ENCODE data around the gene GMNN.

GMNN gene

DNA sequence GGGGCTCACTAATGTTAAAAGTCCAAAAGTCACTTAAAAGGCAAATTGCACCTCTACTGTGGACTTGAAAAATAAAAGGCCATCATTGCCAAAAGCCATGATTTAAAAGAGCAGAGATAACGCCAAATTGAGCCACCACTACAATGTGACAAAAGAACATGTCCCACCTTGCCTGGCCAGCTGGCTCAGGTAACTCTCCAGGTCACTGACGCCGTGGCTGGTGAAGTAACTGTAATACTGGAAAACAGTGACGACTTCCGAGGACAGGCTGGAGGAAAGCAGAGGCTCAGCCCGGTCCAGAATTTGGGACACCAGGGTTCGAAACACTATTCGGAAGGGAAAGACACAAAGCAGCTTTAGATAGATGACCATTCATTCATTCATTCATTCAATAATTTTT, 53.2 kb downstream of the GMNN start:
- Histone ChIP-seq H3K9ac (ENCODE audit: low read depth, low read length, poor library complexity, severe bottlenecking) (no peak overlapping the region), H3K9me3 (ENCODE audit: insufficient read depth, low read depth, low read length) (no peaks in the 10 kb centered on the region), H3K36me3 (ENCODE audit: insufficient read depth, low read length) (peaks cover 49% of the 10 kb centered on the region), H3K4me2 (ENCODE audit: low read depth, low read length, poor library complexity, severe bottlenecking) (no peak overlapping the region), H3K4me3 (ENCODE audit: low read length, poor library complexity, severe bottlenecking) (no peak overlapping the region), H3F3A (ENCODE audit: low read depth) (no peaks in the 10 kb centered on the region), H3K27me3 (ENCODE audit: insufficient read depth, low read length, poor library complexity, severe bottlenecking) (no peaks in the 10 kb centered on the region), H4K20me1 (ENCODE audit: insufficient read depth, low read length, poor library complexity, severe bottlenecking) (no peaks in the 10 kb centered on the region), H2AFZ (ENCODE audit: low read length) (no peak overlapping the region), H3K9me2 (replicated peaks; ENCODE audit: low read depth, low read length) (no peaks in the 10 kb centered on the region), H3K4me1 (ENCODE audit: insufficient read depth, low read length, poor library complexity, severe bottlenecking) (no peaks in the 10 kb centered on the region), H3K79me2 (ENCODE audit: insufficient read depth, low read length) (no peaks in the 10 kb centered on the region)
- TF ChIP-seq, protein P1, sequence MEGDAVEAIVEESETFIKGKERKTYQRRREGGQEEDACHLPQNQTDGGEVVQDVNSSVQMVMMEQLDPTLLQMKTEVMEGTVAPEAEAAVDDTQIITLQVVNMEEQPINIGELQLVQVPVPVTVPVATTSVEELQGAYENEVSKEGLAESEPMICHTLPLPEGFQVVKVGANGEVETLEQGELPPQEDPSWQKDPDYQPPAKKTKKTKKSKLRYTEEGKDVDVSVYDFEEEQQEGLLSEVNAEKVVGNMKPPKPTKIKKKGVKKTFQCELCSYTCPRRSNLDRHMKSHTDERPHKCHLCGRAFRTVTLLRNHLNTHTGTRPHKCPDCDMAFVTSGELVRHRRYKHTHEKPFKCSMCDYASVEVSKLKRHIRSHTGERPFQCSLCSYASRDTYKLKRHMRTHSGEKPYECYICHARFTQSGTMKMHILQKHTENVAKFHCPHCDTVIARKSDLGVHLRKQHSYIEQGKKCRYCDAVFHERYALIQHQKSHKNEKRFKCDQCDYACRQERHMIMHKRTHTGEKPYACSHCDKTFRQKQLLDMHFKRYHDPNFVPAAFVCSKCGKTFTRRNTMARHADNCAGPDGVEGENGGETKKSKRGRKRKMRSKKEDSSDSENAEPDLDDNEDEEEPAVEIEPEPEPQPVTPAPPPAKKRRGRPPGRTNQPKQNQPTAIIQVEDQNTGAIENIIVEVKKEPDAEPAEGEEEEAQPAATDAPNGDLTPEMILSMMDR (conservative IDR thresholded peaks at IDR 0.05; ENCODE audit: low read length), result no peak
- no peak for TF ChIP-seq EZH2phosphoT487 (IDR thresholded peaks at IDR 0.05; ENCODE audit: borderline replicate concordance)

GRCh38 chr6:24829657-24830056, 54.9 kb downstream of the GMNN start:
- TF ChIP-seq, protein P1 (conservative IDR thresholded peaks at IDR 0.05; ENCODE audit: low read length), result no peak
- TF ChIP-seq EZH2phosphoT487 (IDR thresholded peaks at IDR 0.05; ENCODE audit: borderline replicate concordance), result no peak
- Histone ChIP-seq H2AFZ (ENCODE audit: low read length) (no peak overlapping the region), H3K79me2 (ENCODE audit: insufficient read depth, low read length) (no peaks in the 10 kb centered on the region), H3K27me3 (ENCODE audit: insufficient read depth, low read length, poor library complexity, severe bottlenecking) (no peaks in the 10 kb centered on the region), H3K9me2 (replicated peaks; ENCODE audit: low read depth, low read length) (no peaks in the 10 kb centered on the region), H3K36me3 (ENCODE audit: insufficient read depth, low read length) (peaks cover 35% of the 10 kb centered on the region; the same call in 1 of the 2 replicates), H4K20me1 (ENCODE audit: insufficient read depth, low read length, poor library complexity, severe bottlenecking) (no peaks in the 10 kb centered on the region), H3K4me3 (ENCODE audit: low read length, poor library complexity, severe bottlenecking) (no peak overlapping the region), H3K9me3 (ENCODE audit: insufficient read depth, low read depth, low read length) (no peaks in the 10 kb centered on the region), H3K4me2 (ENCODE audit: low read depth, low read length, poor library complexity, severe bottlenecking) (no peak overlapping the region), H3K4me1 (ENCODE audit: insufficient read depth, low read length, poor library complexity, severe bottlenecking) (no peaks in the 10 kb centered on the region), H3K9ac (ENCODE audit: low read depth, low read length, poor library complexity, severe bottlenecking) (no peak overlapping the region), H3F3A (ENCODE audit: low read depth) (no peaks in the 10 kb centered on the region)

- Histone ChIP-seq H3K36me3 (ENCODE audit: insufficient read depth, low read length) (peaks cover 27% of the 10 kb centered on the region; the same call in 1 of the 2 replicates), H3F3A (ENCODE audit: low read depth) (no peaks in the 10 kb centered on the region), H3K79me2 (ENCODE audit: insufficient read depth, low read length) (no peaks in the 10 kb centered on the region), H3K27me3 (ENCODE audit: insufficient read depth, low read length, poor library complexity, severe bottlenecking) (no peaks in the 10 kb centered on the region), H3K4me1 (ENCODE audit: insufficient read depth, low read length, poor library complexity, severe bottlenecking) (no peaks in the 10 kb centered on the region), H3K9ac (ENCODE audit: low read depth, low read length, poor library complexity, severe bottlenecking) (no peak overlapping the region), H4K20me1 (ENCODE audit: insufficient read depth, low read length, poor library complexity, severe bottlenecking) (no peaks in the 10 kb centered on the region), H3K9me2 (replicated peaks; ENCODE audit: low read depth, low read length) (no peaks in the 10 kb centered on the region), H3K4me3 (ENCODE audit: low read length, poor library complexity, severe bottlenecking) (no peak overlapping the region), H3K4me2 (ENCODE audit: low read depth, low read length, poor library complexity, severe bottlenecking) (no peak overlapping the region), H3K9me3 (ENCODE audit: insufficient read depth, low read depth, low read length) (no peaks in the 10 kb centered on the region), H2AFZ (ENCODE audit: low read length) (no peak overlapping the region)
- no peak for TF ChIP-seq EZH2phosphoT487 (IDR thresholded peaks at IDR 0.05; ENCODE audit: borderline replicate concordance)
- TF ChIP-seq, protein P1 (conservative IDR thresholded peaks at IDR 0.05; ENCODE audit: low read length), result no peak
Observed at GRCh38 chr6:24831771-24832716, 57.3 kb downstream of the GMNN start.

Data from Loucy (cell line).